Measurements from ENCODE around the gene TRIP13.

Gene TRIP13

DNA sequence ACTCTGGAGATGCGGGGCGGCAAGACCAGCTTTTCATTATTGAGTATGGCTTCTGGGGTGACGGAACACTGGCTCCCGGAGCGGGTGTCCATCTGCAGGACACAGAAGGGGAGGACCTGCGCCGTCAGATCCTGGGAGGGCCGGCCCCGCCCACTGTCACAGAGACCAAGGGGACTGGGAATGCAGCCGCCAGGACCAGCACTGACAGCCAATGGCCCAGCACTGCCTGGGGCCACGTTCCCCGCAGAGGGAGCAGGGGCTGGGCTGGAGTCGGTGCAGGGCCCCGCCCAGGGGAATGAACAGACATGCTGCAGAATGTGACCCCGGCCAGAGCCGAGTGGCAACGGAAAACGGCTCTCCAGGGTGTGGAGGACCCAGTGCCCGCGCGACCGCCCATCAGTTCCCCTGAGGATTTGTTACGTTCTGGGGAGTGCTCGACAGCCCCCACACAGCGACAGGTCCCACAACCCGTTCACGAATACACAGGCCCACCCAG lies 42.1 kb upstream of the TRIP13 start, which contains the start of gene ZDHHC11:
ZDHHC11 (minus strand) TSS at position 476 of the 496 bp plus-strand sequence; CDS start at position 92, 384 bp downstream.
- no peak for TF ChIP-seq EZH2 (optimal IDR thresholded peaks at IDR 0.05; ENCODE audit: low read depth, low read length)
- TF ChIP-seq, protein P1, sequence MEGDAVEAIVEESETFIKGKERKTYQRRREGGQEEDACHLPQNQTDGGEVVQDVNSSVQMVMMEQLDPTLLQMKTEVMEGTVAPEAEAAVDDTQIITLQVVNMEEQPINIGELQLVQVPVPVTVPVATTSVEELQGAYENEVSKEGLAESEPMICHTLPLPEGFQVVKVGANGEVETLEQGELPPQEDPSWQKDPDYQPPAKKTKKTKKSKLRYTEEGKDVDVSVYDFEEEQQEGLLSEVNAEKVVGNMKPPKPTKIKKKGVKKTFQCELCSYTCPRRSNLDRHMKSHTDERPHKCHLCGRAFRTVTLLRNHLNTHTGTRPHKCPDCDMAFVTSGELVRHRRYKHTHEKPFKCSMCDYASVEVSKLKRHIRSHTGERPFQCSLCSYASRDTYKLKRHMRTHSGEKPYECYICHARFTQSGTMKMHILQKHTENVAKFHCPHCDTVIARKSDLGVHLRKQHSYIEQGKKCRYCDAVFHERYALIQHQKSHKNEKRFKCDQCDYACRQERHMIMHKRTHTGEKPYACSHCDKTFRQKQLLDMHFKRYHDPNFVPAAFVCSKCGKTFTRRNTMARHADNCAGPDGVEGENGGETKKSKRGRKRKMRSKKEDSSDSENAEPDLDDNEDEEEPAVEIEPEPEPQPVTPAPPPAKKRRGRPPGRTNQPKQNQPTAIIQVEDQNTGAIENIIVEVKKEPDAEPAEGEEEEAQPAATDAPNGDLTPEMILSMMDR (IDR thresholded peaks at IDR 0.05; ENCODE audit: low read length): no peak
- no peak for TF ChIP-seq EZH2phosphoT487 (IDR thresholded peaks at IDR 0.05; ENCODE audit: low read length)
- Histone ChIP-seq H3K4me1 (ENCODE audit: low read length) (no peaks in the 10 kb centered on the region), H3K27ac (ENCODE audit: low read length) (no peak within 1 kb of the TSS), H3K9ac (ENCODE audit: low read length) (no peak within 1 kb of the TSS), H4K20me1 (ENCODE audit: insufficient read depth, low read length) (no peaks in the 10 kb centered on the region), H3K27me3 (replicated peaks; ENCODE audit: insufficient read depth, low read length) (no peaks in the 10 kb centered on the region), H3K4me3 (ENCODE audit: low read length) (no peak within 1 kb of the TSS), H2AFZ (ENCODE audit: low read length) (no peak within 1 kb of the TSS), H3F3A (ENCODE audit: insufficient read depth, low read length) (no peaks in the 10 kb centered on the region), H3K79me2 (ENCODE audit: low read length) (no peaks in the 10 kb centered on the region), H3K36me3 (replicated peaks; ENCODE audit: insufficient read depth, low read length) (no peaks in the 10 kb centered on the region), H3K4me2 (ENCODE audit: low read depth, low read length) (no peak within 1 kb of the TSS), H3K9me2 (replicated peaks; ENCODE audit: insufficient read depth, low read length) (no peaks in the 10 kb centered on the region), H3K9me3 (replicated peaks; ENCODE audit: insufficient read depth, low read length) (no peaks in the 10 kb centered on the region)
- no peak for DNase-seq

DNA sequence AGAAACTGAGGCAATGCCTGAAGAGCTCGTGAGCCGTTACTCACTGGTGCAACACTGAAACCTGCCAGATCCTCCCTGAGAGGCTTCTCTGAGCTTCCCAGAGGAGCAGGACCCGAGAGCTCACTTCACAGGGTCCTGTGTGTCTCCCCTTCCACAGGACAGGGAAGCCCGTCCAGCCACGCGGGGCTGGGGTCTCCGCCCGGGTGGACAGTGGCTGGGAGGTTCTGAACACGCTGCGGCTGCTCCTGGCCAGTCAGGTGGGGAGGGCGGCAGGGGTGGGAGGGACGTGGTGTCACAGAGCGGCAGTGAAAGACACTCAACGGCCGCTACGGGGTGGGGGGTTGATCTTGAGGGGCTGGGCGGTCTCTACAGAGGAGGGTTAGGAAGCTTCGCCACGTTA lies 41.6 kb upstream of the TRIP13 start:
- Histone ChIP-seq H3K9me2 (replicated peaks; ENCODE audit: insufficient read depth, low read length) (no peaks in the 10 kb centered on the region), H3K9me3 (replicated peaks; ENCODE audit: insufficient read depth, low read length) (no peaks in the 10 kb centered on the region), H4K20me1 (ENCODE audit: insufficient read depth, low read length) (no peaks in the 10 kb centered on the region), H3K4me3 (ENCODE audit: low read length) (no peak overlapping the region), H3F3A (ENCODE audit: insufficient read depth, low read length) (no peaks in the 10 kb centered on the region), H3K4me1 (ENCODE audit: low read length) (no peaks in the 10 kb centered on the region), H3K27me3 (replicated peaks; ENCODE audit: insufficient read depth, low read length) (no peaks in the 10 kb centered on the region), H3K27ac (ENCODE audit: low read length) (no peak overlapping the region), H3K9ac (ENCODE audit: low read length) (no peak overlapping the region), H3K36me3 (replicated peaks; ENCODE audit: insufficient read depth, low read length) (no peaks in the 10 kb centered on the region), H3K79me2 (ENCODE audit: low read length) (no peaks in the 10 kb centered on the region), H3K4me2 (ENCODE audit: low read depth, low read length) (no peak overlapping the region), H2AFZ (ENCODE audit: low read length) (no peak overlapping the region)
- no peak for TF ChIP-seq EZH2 (optimal IDR thresholded peaks at IDR 0.05; ENCODE audit: low read depth, low read length)
- TF ChIP-seq, protein P1 (IDR thresholded peaks at IDR 0.05; ENCODE audit: low read length): no peak
- no peak for DNase-seq

DNA sequence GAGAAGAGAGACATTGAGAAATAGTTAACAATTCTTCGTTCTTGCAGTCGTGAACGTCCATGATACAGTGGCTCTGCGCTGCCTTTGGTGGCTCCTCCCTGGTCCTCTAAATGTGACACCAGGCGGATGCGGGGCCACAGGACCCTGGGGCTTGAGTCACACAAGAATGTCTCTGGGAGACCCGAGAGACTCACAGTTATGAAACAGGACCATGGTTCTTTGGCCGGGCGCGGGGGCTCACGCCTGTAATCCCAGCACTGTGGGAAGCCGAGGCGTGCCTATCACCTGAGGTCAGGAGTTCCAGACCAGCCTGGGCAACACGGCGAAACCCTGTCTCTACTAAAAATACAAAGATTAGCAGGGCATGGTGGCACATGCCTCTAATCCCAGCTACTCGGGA lies 41.1 kb upstream of the TRIP13 start:
- no peaks in the 10 kb centered on the region for H3K9me2 ChIP-seq (replicated peaks; ENCODE audit: insufficient read depth, low read length)
- no peak for DNase-seq
- H3K79me2 ChIP-seq (ENCODE audit: low read length): no peaks in the 10 kb centered on the region
- H3K4me1 ChIP-seq (ENCODE audit: low read length): no peaks in the 10 kb centered on the region
- H2AFZ ChIP-seq (ENCODE audit: low read length): no peak overlapping the region
- no peak overlapping the region for H3K9ac ChIP-seq (ENCODE audit: low read length)
- no peaks in the 10 kb centered on the region for H3K9me3 ChIP-seq (replicated peaks; ENCODE audit: insufficient read depth, low read length)
- no peaks in the 10 kb centered on the region for H3F3A ChIP-seq (ENCODE audit: insufficient read depth, low read length)
- no peaks in the 10 kb centered on the region for H3K27me3 ChIP-seq (replicated peaks; ENCODE audit: insufficient read depth, low read length)
- TF ChIP-seq EZH2 (optimal IDR thresholded peaks at IDR 0.05; ENCODE audit: low read depth, low read length): no peak
- TF ChIP-seq, protein P1 (IDR thresholded peaks at IDR 0.05; ENCODE audit: low read length): no peak
- no peak for TF ChIP-seq EZH2phosphoT487 (IDR thresholded peaks at IDR 0.05; ENCODE audit: low read length)
- H4K20me1 ChIP-seq (ENCODE audit: insufficient read depth, low read length): no peaks in the 10 kb centered on the region
- H3K4me2 ChIP-seq (ENCODE audit: low read depth, low read length): no peak overlapping the region
- H3K36me3 ChIP-seq (replicated peaks; ENCODE audit: insufficient read depth, low read length): no peaks in the 10 kb centered on the region
- no peak overlapping the region for H3K27ac ChIP-seq (ENCODE audit: low read length)
- H3K4me3 ChIP-seq (ENCODE audit: low read length): no peak overlapping the region

Data from MM.1S (cell line).